Smooth muscle cell of bladder (primary cell): ENCODE data around the gene TUBA8. TPM values are rescaled to one million over a fixed set of nuclear protein-coding genes. Genes with fewer than 3 reads are reported as not detected.

ENCODE experiments used
- total RNA-seq: library from RNA; depleted of rRNA; stranded (reverse); fragments of >200 nt; gene quantifications from 2 replicates; pipeline ENCODE4 v1.2.3, GENCODE V29; 2014

The TUBA8 gene
- total RNA-seq = 0.18 and 0.43 TPM in 2 replicates

GRCh38 chr22:18110194-18110953 is at the start of gene TUBA8:
TUBA8 (plus strand) TSS chr22:18110809; CDS start chr22:18110866, 57 bp downstream.

GRCh38 chr22:18077639-18078328 is 32.8 kb upstream of the TUBA8 start, which contains the start of gene PEX26:
PEX26 (plus strand) TSS chr22:18077990; CDS start chr22:18078377, 387 bp downstream.

Other genes starting within 250 kb of the TUBA8 start
- gene MICAL3, start 86.2 kb upstream of the TUBA8 start, total RNA-seq = 11.0 and 15.5 TPM in 2 replicates
- gene PEX26, start 32.8 kb upstream of the TUBA8 start, total RNA-seq = 8.5 and 12.7 TPM in 2 replicates
- 4.3 and 7.1 TPM in 2 replicates for gene USP18, start 39.4 kb downstream of the TUBA8 start, total RNA-seq